ENCODE measurements around the gene GABRG2.

GABRG2 gene

DNA sequence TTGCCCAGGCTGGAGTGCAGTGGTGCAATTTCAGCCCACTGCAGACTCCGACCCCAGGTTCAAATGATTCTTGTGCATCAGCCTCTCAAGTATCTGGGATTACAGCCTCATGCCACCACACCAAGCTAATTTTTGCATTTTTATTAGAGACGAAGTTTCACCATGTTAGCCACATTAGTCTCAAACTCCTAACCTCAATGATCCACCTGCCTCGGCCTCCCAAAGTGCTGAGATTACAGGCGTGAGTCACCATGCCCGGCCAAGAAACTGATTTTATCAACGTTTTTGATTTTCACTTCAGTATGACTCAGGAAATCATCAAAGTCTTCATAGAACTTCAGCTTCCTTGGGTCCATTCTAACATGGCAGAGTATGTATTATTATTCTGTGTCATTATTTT is 125.4 kb downstream of the GABRG2 start:
- DNase-seq (ENCODE audit: low read depth): no peak

DNA sequence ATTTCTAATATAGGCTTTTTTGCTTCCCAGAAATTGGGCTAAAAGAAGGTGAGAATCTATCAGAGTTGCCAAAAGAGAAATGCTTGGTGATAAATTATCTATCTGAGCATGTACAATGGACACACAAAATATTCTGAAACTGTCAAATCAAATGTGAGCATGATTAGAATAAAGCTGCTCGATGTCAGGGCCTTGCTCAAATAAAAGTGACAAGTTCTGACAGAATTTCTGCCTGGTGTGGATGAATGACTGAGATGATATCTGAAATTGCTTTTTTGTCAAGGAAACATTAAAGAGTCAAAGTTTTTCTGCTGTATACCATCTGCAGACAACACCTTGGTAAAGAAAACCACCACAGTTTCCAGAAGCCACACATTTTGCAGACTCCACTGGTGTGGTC is 128.8 kb downstream of the GABRG2 start:
- no peak for DNase-seq (ENCODE audit: low read depth)

DNA sequence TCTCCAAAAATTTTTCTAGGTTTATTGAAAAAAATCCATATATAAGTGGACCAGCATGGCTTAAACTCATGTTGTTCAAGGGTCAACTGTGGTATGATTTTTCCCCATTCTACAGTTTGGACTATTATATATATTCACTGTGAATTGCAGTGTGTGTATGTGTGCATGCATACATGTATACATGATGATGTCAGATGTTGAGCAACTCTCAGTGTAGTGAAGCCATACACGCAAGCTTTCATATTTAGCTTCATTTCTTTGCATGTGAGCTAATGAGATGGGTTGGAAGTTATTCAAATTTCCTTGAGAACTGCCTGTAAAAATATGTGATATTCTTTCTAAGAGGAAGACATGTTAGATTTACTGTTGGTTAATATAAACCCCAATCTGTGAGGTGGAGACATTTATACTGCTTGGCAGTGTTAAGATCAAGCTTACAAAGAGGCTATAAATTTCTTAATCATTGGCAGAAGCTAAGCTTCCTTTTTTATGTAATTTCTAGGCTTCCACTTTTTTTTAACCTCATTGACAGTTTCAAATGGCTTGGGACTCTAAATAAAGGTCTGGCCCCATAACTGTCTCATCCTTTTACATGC is 134.8 kb downstream of the GABRG2 start:
- no peak for DNase-seq (ENCODE audit: low read depth)
